ENCODE results near the gene IGF2BP3. TPM values are rescaled to one million over a fixed set of nuclear protein-coding genes. Genes with fewer than 3 reads are reported as not detected.

Gene IGF2BP3
- polyA plus RNA-seq, 10 donors = 20.6 to 39.0 (median 32.0) TPM

GRCh38 chr7:23472956-23473843, 2.9 kb upstream of the IGF2BP3 start:
- peak in 1 of 3 donors; percentile 63 for DNase-seq

DNA sequence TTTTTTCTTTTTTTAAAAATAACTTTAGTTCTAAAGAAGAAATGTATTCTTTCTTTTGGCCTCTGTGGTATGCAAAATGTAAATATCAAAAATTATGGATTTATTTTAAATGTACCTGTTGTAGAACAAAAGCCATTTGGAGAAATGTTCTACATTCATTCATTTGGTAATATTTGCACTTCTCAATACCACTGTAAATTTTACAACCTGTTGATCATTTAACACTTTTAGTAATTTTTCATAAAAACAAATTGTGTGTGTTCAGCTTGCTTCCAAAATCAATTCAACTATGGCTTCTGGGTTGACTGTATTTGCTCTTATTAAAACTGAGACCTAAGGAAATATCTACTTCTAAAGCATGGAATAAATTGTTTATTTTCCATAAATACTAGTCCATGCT, 2.3 kb upstream of the IGF2BP3 start:
- no peak for DNase-seq

DNA sequence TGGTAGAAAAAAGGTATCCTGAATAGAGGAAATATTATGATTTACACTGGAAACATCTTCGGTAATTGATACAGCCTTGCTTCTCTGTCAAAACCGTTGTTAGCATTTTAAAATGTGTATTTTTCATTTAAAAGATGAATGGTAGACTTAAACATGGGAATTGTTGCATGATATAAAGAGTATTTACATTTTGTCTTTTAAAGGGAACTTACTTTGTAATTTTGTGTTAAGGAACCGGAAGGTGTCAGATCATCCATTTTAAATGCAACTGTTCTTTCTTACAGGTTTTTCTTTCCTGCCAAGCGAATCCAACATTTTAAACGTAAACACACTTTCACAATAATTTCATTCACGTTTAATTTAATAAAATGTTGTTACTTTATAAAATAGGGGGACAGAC, 1.8 kb upstream of the IGF2BP3 start:
- DNase-seq = peak in 1 of 3 donors; percentile 52

DNA sequence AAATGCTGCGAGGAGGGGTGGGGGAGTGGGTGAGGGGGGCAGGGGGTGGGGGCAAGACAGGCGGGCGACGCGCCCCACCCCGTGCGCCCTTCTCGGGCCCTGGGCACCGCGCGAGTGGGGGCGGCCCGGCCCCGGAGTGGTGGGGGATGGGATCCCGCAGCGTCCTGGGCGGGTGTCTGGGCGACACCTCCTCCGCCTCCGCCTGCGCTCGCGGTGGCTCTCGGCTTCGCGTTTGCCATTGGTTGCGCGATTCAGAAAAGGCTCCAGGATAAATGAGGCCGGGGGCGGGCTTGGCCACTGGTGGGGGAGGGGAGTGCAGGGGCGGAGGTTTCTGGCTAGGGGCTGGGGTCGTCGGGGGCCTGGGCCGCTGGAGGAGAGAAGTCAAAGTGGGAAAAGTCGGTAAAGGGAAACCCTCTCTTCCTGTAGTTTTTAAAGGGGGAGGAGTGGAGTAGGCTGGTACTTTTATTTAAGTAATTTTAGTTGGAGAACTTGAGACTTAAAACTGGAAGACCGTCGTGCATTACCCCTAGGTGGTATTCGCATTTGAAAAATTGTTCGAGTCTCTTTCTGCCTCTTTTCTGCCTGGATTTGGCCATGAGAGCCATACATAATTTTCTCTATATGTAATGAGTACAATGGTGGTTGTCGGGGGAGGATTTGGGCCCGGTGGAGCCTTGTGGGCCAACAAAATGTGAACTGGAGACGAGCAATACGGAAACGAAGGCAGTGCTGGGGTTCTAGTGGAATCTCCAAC, 992 bp upstream of the IGF2BP3 start:
- peak; percentile 87 to 95 (median 91) for DNase-seq

- no peak for DNase-seq
These were observed 385 bp downstream of the IGF2BP3 start for GRCh38 chr7:23469961-23470250.

DNA sequence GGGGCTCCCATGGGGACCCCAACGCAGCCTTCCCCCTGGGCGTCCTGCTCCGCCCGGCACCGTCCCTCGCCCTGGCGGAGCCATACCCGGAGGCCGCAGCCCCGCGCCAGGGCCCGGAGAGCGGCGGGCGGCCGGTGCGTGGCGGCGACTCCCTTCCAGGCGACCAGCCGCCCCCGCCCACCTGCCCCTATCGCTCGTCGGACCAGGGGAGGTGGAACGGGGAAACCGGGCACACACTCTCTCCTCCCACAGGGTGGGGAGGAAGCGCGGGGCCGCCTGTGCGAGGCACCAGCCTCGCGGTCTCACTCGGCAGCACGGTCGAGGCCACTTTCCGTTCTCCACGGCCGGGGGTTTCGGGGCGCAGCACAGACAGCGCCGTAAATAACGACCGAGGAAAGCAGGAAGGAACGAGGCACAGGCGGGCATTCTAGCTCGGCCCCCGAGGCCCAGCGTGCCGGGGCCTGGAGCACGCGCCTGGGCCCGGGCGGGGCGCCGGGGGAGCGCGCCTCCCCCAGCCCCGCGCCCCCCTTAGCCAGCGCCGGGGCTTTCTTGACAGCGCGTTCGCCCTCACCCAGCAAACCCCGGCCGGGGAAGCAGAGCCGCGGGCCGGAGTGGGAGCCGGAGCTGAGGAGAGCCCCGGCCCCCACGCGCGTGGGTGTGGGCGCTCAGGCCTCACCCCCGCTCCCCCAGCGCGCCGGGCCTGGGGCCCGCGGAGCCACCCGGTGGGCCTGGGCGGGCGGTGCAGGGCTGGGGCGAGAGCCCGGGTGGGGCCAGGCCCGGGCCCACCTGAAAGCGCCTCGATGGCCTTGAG, 936 bp downstream of the IGF2BP3 start:
- DNase-seq = peak in 2 of 3 donors; percentile 65 to 89

GRCh38 chr7:23468526-23469149, 1.7 kb downstream of the IGF2BP3 start:
- DNase-seq = peak in 1 of 3 donors; percentile 81

DNA sequence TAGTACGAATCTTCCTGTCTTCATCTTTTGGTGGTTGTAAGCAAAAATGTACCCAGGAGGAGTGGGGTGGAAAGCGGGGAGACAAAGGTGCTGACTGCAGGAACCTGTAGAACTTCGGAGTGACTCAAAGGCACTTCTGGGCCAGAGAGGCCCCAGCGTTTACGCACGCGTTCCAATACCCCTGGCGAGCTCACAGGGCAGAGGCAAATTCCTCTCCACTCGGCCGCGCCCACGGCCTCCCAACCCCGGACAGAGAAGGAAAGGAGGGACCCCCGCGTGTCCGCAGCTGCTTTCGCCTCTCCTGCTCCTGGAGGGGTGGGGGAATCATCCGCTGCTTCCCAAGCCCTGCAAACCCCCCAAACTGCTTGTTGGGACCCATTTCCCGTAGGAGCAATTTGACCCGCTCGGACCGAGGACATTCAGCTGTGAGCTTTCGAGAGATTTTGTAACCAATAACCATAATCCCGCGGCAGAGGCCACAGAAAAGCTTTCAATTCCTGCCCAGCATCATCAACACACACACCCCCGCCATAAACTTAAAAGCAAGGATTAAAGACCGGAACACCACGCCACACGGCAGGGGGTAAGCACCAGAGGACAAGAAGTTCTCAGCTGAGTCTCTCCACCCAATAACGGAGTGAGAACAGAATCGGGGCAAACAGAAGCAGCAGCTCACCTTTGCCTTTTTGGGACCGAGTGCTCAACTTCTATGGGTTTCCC, 2.3 kb downstream of the IGF2BP3 start:
- peak; percentile 48 to 87 (median 61) for DNase-seq

DNA sequence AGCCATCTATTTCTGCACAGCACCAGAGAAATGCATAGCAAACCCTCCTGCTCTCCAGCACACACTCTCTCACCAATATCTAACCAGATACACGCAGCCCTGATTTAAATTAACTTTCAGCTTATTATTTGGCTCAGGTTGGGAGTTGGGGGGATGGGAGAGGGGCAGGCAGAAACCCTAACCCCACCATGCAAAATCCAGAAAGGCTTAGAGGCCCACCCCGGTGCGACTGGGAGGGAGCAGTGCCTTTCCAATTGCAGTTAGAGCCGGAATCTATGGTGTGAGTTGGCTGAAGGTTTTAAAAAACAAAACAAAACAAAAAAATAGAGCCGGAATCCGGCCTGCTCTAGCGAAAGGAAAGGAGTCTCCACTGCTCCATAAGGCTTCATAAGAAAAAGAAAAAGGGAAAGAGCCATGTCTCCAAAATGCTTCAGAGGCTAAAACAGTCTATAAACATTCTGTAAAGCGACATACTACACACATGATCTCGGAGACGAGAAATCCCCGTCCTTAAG, 2.9 kb downstream of the IGF2BP3 start:
- peak in 1 of 3 donors; percentile 70 for DNase-seq

DNA sequence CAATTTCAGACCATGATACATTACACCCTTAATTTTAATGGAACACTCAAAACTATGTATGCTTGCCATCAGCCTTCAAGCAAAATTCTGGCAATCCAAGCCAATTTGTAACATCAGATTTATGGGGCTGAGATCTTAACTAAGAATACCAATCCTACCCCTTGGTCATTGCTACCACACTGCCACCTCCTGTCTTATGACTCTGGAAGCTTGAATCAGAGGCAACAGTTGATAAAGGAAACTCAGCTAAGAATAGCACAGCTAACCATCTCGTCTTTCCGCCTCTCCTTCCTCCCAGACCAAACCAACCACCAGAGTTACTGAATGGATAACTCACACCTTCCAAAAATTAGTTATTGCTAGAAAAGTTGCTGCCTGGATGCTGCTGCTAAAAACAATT, 7.4 kb downstream of the IGF2BP3 start:
- DNase-seq = peak in 2 of 3 donors; percentile 40 to 51

- DNase-seq = no peak
These were observed 12.2 kb downstream of the IGF2BP3 start for GRCh38 chr7:23458044-23458443.

GRCh38 chr7:23456093-23456492, 14.2 kb downstream of the IGF2BP3 start:
- no peak for DNase-seq

GRCh38 chr7:23454881-23455526, 15.3 kb downstream of the IGF2BP3 start:
- no peak for DNase-seq

DNA sequence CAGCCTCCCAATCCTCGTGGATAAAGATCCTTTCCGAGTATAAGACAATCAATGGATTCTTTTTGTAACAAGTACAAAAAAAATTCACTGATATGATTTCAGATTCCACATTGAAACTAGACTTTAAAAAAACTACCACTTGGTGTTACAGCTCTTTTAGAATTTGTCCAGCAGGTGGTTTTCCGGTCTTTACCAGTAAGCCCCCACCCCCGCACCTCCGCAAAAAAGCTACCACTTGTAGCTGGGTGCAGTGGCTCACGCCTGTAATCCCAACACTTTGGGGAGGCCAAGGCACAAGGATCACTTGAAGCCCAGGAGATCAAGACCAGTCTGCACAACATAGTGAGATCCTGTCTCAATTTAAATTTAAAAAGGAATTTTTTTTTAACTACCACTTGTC, 19.8 kb downstream of the IGF2BP3 start:
- DNase-seq = no peak

- DNase-seq = no peak
These were observed 20.4 kb downstream of the IGF2BP3 start for GRCh38 chr7:23449941-23450340.

DNA sequence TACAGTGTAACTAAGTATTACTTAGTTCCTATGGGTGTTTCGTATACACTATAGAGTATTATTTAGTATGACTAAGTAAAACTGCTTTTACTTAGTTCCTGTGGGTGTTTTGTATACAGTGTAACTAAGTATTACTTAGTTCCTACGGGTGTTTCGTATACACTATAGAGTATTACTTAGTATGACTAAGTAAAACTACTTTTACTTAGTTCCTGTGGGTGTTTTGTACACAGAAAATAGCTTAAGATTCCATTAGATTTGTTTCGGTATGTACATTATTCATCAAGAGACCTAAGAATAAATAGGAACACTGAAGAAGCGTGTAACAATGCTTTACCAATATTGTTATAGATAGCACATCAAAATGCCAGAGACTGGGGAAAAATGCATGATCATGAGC, 25.0 kb downstream of the IGF2BP3 start:
- no peak for DNase-seq

GRCh38 chr7:23443974-23444373, 26.3 kb downstream of the IGF2BP3 start:
- DNase-seq = no peak

DNA sequence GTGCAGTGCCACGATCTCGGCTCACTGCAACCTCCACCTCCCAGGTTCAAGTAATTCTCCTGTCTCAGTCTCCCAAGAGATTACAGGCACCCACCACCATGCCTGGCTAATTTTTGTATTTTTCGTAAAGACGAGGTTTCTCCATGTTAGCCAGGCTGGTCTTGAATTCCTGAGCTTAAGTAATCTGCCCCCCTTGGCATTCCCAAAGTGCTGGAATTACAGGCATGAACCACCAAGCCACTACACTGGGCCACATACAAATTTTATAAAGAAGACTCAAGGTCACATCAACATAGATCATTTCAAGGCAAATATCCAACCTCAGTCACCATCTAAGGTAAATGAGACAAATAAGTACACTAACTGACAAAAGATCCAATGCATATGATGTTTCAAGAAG, 32.1 kb downstream of the IGF2BP3 start:
- DNase-seq = no peak

GRCh38 chr7:23434147-23434917, 36.0 kb downstream of the IGF2BP3 start:
- no peak for DNase-seq

Measured in muscle of back (tissue), 11 donors.